ENCODE results near the gene PDE6A.

DNA sequence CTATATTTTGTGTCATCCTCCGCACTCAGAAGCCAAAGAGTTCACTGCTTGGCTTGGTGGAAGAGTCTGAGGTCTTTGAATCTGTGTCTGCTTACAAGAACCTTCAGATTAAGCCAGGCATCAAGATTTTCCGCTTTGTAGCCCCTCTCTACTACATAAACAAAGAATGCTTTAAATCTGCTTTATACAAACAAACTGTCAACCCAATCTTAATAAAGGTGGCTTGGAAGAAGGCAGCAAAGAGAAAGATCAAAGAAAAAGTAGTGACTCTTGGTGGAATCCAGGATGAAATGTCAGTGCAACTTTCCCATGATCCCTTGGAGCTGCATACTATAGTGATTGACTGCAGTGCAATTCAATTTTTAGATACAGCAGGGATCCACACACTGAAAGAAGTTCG is 36.6 kb upstream of the PDE6A start:
- TF ChIP-seq, protein P1, sequence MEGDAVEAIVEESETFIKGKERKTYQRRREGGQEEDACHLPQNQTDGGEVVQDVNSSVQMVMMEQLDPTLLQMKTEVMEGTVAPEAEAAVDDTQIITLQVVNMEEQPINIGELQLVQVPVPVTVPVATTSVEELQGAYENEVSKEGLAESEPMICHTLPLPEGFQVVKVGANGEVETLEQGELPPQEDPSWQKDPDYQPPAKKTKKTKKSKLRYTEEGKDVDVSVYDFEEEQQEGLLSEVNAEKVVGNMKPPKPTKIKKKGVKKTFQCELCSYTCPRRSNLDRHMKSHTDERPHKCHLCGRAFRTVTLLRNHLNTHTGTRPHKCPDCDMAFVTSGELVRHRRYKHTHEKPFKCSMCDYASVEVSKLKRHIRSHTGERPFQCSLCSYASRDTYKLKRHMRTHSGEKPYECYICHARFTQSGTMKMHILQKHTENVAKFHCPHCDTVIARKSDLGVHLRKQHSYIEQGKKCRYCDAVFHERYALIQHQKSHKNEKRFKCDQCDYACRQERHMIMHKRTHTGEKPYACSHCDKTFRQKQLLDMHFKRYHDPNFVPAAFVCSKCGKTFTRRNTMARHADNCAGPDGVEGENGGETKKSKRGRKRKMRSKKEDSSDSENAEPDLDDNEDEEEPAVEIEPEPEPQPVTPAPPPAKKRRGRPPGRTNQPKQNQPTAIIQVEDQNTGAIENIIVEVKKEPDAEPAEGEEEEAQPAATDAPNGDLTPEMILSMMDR (IDR thresholded peaks at IDR 0.05; ENCODE audit: insufficient read depth, low read length) = no peak
- TF ChIP-seq POLR2AphosphoS5 (IDR thresholded peaks at IDR 0.05; ENCODE audit: low read depth) (no peak), REST (IDR thresholded peaks at IDR 0.05; ENCODE audit: insufficient replicate concordance, low read depth) (no peak), SPI1 (IDR thresholded peaks at IDR 0.05; ENCODE audit: borderline replicate concordance, low read depth) (no peak), GABPA (IDR thresholded peaks at IDR 0.05; ENCODE audit: low read depth) (no peak)

All from HL-60 (cell line).